Keratinocyte (primary cell): ENCODE results near the gene TSHZ3. TPM values are rescaled to one million over a fixed set of nuclear protein-coding genes. Genes with fewer than 3 reads are reported as not detected.

Experiments used
- DNase-seq: peaks from one replicate; pipeline ENCODE4 v3.0.0-alpha.2; 2011; ENCODE audit warnings: low read depth, missing footprints, low spot score
- FAIRE-seq: peaks from 2 replicates; lab custom pipeline; 2011; peaks lifted over from hg19 to GRCh38; lab: Jason Lieb, UNC
- H2AFZ ChIP-seq: 2 replicates; pipeline ENCODE4 v1.6.0; 2012; ENCODE audit warnings: low read length, control low read depth, inconsistent platforms; ENCODE audit not compliant: control insufficient read depth
- H3K27ac ChIP-seq: 2 replicates; pipeline ENCODE4 v1.5.1; 2011; ENCODE audit warnings: low read length; ENCODE audit not compliant: control insufficient read depth, insufficient read depth
- H3K27me3 ChIP-seq: 3 replicates; pipeline ENCODE4 v1.6.0; 2011; ENCODE audit warnings: low read length; ENCODE audit not compliant: control insufficient read depth, insufficient read depth; ENCODE audit errors: extremely low read depth
- H3K36me3 ChIP-seq, 2 experiments: 2 replicates in 1 of 2; 3 replicates in 1 of 2; pipeline ENCODE4 v1.5.1; 2011; ENCODE audit warnings: low read length in 2 of 2, mild to moderate bottlenecking in 1 of 2; ENCODE audit not compliant: control insufficient read depth in 2 of 2, insufficient read depth in 2 of 2; ENCODE audit errors: extremely low read depth in 1 of 2
- H3K4me1 ChIP-seq: 3 replicates; pipeline ENCODE4 v1.5.1; 2011; ENCODE audit warnings: low read length; ENCODE audit not compliant: control insufficient read depth, insufficient read depth; ENCODE audit errors: extremely low read depth
- H3K4me2 ChIP-seq: 3 replicates; pipeline ENCODE4 v1.6.0; 2011; ENCODE audit warnings: low read depth, low read length; ENCODE audit not compliant: control insufficient read depth, insufficient read depth; ENCODE audit errors: extremely low read depth
- H3K4me3 ChIP-seq, 3 experiments: fragments of 200-600 bp in 1 of 3; sonication (generic) in 1 of 3; 2 replicates in 2 of 3; 3 replicates in 1 of 3; pipeline ENCODE4 v1.5.1; 2011 to 2016; ENCODE audit warnings: low read length in 3 of 3, mild to moderate bottlenecking in 3 of 3, control low read depth in 2 of 3, inconsistent platforms in 1 of 3, low read depth in 1 of 3, mixed read lengths in 1 of 3, mixed run types in 1 of 3, moderate library complexity in 1 of 3; ENCODE audit not compliant: control insufficient read depth in 2 of 3, insufficient read depth in 2 of 3; ENCODE audit errors: extremely low read depth in 1 of 3
- H3K79me2 ChIP-seq: 2 replicates; pipeline ENCODE4 v1.6.0; 2012; ENCODE audit warnings: low read length; ENCODE audit not compliant: control insufficient read depth, insufficient read depth
- H3K9ac ChIP-seq: 3 replicates; pipeline ENCODE4 v1.6.0; 2011; ENCODE audit warnings: low read length; ENCODE audit not compliant: control insufficient read depth, insufficient read depth; ENCODE audit errors: extremely low read depth
- H3K9me1 ChIP-seq: 3 replicates; pipeline ENCODE4 v1.6.0; 2011; ENCODE audit warnings: low read length; ENCODE audit not compliant: control insufficient read depth, insufficient read depth; ENCODE audit errors: extremely low read depth
- H3K9me3 ChIP-seq: 2 replicates; pipeline ENCODE4 v1.5.1; 2012; ENCODE audit warnings: low read depth, low read length; ENCODE audit not compliant: control insufficient read depth
- H4K20me1 ChIP-seq: 3 replicates; pipeline ENCODE4 v1.6.0; 2011; ENCODE audit warnings: low read length; ENCODE audit not compliant: control insufficient read depth, insufficient read depth; ENCODE audit errors: extremely low read depth
- CTCF ChIP-seq, 3 experiments: IDR thresholded peaks in 1 of 3; conservative IDR thresholded peaks in 1 of 3; optimal IDR thresholded peaks in 1 of 3; 2 replicates in 2 of 3; 3 replicates in 1 of 3; pipeline versions ENCODE3 to v1.5.1; 2011; ENCODE audit warnings: low read length in 3 of 3, mild to moderate bottlenecking in 3 of 3, moderate library complexity in 2 of 3, control low read depth in 1 of 3, inconsistent platforms in 1 of 3; ENCODE audit not compliant: insufficient read depth in 2 of 3; ENCODE audit errors: extremely low read depth in 1 of 3
- EZH2 ChIP-seq: IDR thresholded peaks from one replicate; pipeline ENCODE4 v1.6.1; 2012; ENCODE audit warnings: inconsistent platforms, mild to moderate bottlenecking, low read length, moderate library complexity
- dilution Hi-C: fragments of 300-500 bp; cut with MboI; formaldehyde crosslinking; loops from one replicate; pipeline ENCODE4 v1.7.0; 2020; ENCODE audit warnings: low sequenced_read_pairs; ENCODE audit not compliant: extremely low pct_ligation_motif_present
- polyA plus RNA-seq, 5 experiments: library from polyadenylated mRNA; depleted of rRNA in 3 of 5; stranded (reverse) in 3 of 5; stranded (forward) in 1 of 5; unstranded in 1 of 5; fragments of >200 nt; gene quantifications; 1 replicate in 1 of 5; 2 replicates in 3 of 5; 3 replicates in 1 of 5; pipeline versions ENCODE4 v1.2.1 to v1.2.3, GENCODE V29; 2011 to 2012; ENCODE audit warnings: missing spikeins in 2 of 5, low read depth in 1 of 5, low replicate concordance in 1 of 5

Gene TSHZ3
- polyA plus RNA-seq, 1 donor (not counting 4 experiments of a cell fraction or from before 2014, with no cell fraction given), result 3.6 TPM

- no peak overlapping the region for H3K27ac ChIP-seq
- no peak overlapping the region for H3K9ac ChIP-seq
- H3K79me2 ChIP-seq, result no peaks in the 10 kb centered on the region
- dilution Hi-C loops, result no loop called here
- H3K4me1 ChIP-seq, result peaks cover 22% of the 10 kb centered on the region
- H3K36me3 ChIP-seq, result no peaks in the 10 kb centered on the region
- DNase-seq (no peak), FAIRE-seq (no peak)
- H3K4me2 ChIP-seq, result no peak overlapping the region
- H4K20me1 ChIP-seq, result no peaks in the 10 kb centered on the region
- H3K9me3 ChIP-seq, result peaks cover 8% of the 10 kb centered on the region
- H3K4me3 ChIP-seq, result no peak overlapping the region
- no peaks in the 10 kb centered on the region for H3K9me1 ChIP-seq
- no peaks in the 10 kb centered on the region for H3K27me3 ChIP-seq
- TF ChIP-seq EZH2, result no peak
- no peak for TF ChIP-seq CTCF (optimal IDR thresholded peaks at IDR 0.05 in 1 of 3, IDR thresholded peaks at IDR 0.05 in 1 of 3, conservative IDR thresholded peaks at IDR 0.05 in 1 of 3; ENCODE audit: extremely low read depth in 1 of 3, insufficient read depth in 2 of 3, low read length in 3 of 3)
- no peak overlapping the region for H2AFZ ChIP-seq
Observed at GRCh38 chr19:31257426-31258130, 91.7 kb downstream of the TSHZ3 start.

- no peaks in the 10 kb centered on the region for H3K9me1 ChIP-seq
- no peaks in the 10 kb centered on the region for H3K36me3 ChIP-seq
- DNase-seq (no peak), FAIRE-seq (no peak)
- H3K27me3 ChIP-seq, result no peaks in the 10 kb centered on the region
- peaks cover 22% of the 10 kb centered on the region for H3K4me1 ChIP-seq
- H3K9ac ChIP-seq, result no peak overlapping the region
- H4K20me1 ChIP-seq, result no peaks in the 10 kb centered on the region
- H3K4me2 ChIP-seq, result no peak overlapping the region
- TF ChIP-seq EZH2, result no peak
- no peak for TF ChIP-seq CTCF (optimal IDR thresholded peaks at IDR 0.05 in 1 of 3, IDR thresholded peaks at IDR 0.05 in 1 of 3, conservative IDR thresholded peaks at IDR 0.05 in 1 of 3; ENCODE audit: extremely low read depth in 1 of 3, insufficient read depth in 2 of 3, low read length in 3 of 3)
- H3K79me2 ChIP-seq, result no peaks in the 10 kb centered on the region
- no peak overlapping the region for H3K27ac ChIP-seq
- no peak overlapping the region for H2AFZ ChIP-seq
- no peak overlapping the region for H3K4me3 ChIP-seq
- dilution Hi-C loops, result no loop called here
- H3K9me3 ChIP-seq, result peaks cover 8% of the 10 kb centered on the region
Observed at GRCh38 chr19:31257025-31257424, 92.2 kb downstream of the TSHZ3 start.
